PFSK-1 (cell line): ENCODE measurements around the gene TNNI3K. TPM values are rescaled to one million over a fixed set of nuclear protein-coding genes. Genes with fewer than 3 reads are reported as not detected.

ENCODE experiments used
- FOXP2 ChIP-seq: optimal IDR thresholded peaks from 2 replicates; pipeline ENCODE3; 2011; ENCODE audit warnings: borderline replicate concordance, control low read depth, inconsistent platforms; ENCODE audit not compliant: insufficient read depth; ENCODE audit errors: extremely low read length, extremely low read depth
- POLR2AphosphoS5 ChIP-seq: IDR thresholded peaks from 2 replicates; pipeline ENCODE4 v1.6.1; 2012; ENCODE audit warnings: low read depth, mild to moderate bottlenecking, control low read depth, low read length, moderate library complexity
- REST ChIP-seq, 2 experiments: IDR thresholded peaks; 2 replicates each; pipeline versions ENCODE4 v1.6.1 to v1.8.0; 2011 to 2012; ENCODE audit warnings: low read depth in 2 of 2, low read length in 2 of 2, control low read depth in 1 of 2, inconsistent platforms in 1 of 2, mild to moderate bottlenecking in 1 of 2, moderate library complexity in 1 of 2; ENCODE audit not compliant: insufficient read depth in 1 of 2
- SIN3A ChIP-seq: IDR thresholded peaks from 2 replicates; pipeline ENCODE4 v1.6.1; 2012; ENCODE audit warnings: mild to moderate bottlenecking, low read length, moderate library complexity, borderline replicate concordance; ENCODE audit not compliant: insufficient read depth
- TAF1 ChIP-seq: IDR thresholded peaks from 2 replicates; pipeline ENCODE4 v1.6.1; 2012; ENCODE audit warnings: low read length, control low read depth, borderline replicate concordance; ENCODE audit not compliant: insufficient read depth
- polyA plus RNA-seq: library from polyadenylated mRNA; unstranded; fragments of >200 nt; gene quantifications from one replicate; pipeline ENCODE4 v1.2.1, GENCODE V29; 2012; ENCODE audit warnings: low read depth, missing spikeins; ENCODE audit not compliant: insufficient read length

Gene TNNI3K
- polyA plus RNA-seq = not detected

GRCh38 chr1:74235153-74235552 is at the start of gene TNNI3K:
TNNI3K (plus strand) TSS chr1:74235387; CDS start chr1:74235452, 65 bp downstream.
- no peak for TF ChIP-seq POLR2AphosphoS5
- no peak for TF ChIP-seq TAF1
- no peak for TF ChIP-seq FOXP2
- TF ChIP-seq REST (IDR thresholded peaks at IDR 0.05; ENCODE audit: insufficient read depth in 1 of 2, low read depth in 2 of 2, low read length in 2 of 2) = no peak

GRCh38 chr1:74193908-74194307 is 41.3 kb upstream of the TNNI3K start:
- no peak for TF ChIP-seq REST (IDR thresholded peaks at IDR 0.05; ENCODE audit: insufficient read depth in 1 of 2, low read depth in 2 of 2, low read length in 2 of 2)
- TF ChIP-seq FOXP2 = no peak
- no peak for TF ChIP-seq POLR2AphosphoS5
- TF ChIP-seq TAF1 = no peak
- no peak for TF ChIP-seq SIN3A

- TF ChIP-seq FOXP2 (no peak), POLR2AphosphoS5 (no peak), SIN3A (no peak), REST (IDR thresholded peaks at IDR 0.05; ENCODE audit: insufficient read depth in 1 of 2, low read depth in 2 of 2, low read length in 2 of 2) (no peak), TAF1 (no peak)
Measured at GRCh38 chr1:74195339-74195738, 39.8 kb upstream of the TNNI3K start.

- TF ChIP-seq FOXP2 = no peak
- no peak for TF ChIP-seq SIN3A
- TF ChIP-seq POLR2AphosphoS5 = no peak
- no peak for TF ChIP-seq REST (IDR thresholded peaks at IDR 0.05; ENCODE audit: insufficient read depth in 1 of 2, low read depth in 2 of 2, low read length in 2 of 2)
- no peak for TF ChIP-seq TAF1
Measured at GRCh38 chr1:74197255-74197654, 37.9 kb upstream of the TNNI3K start.
